HepG2 (cell line): Measurements from ENCODE around the gene SGIP1. TPM values are rescaled to one million over a fixed set of nuclear protein-coding genes. Genes with fewer than 3 reads are reported as not detected.
"Not testable (repeated sequence)": the region's sequence is repeated elsewhere in the genome, so short reads cannot be mapped to it uniquely, and the experiment has no call there.

Source experiments
- ATAC-seq: fragments of 200-7000 bp; cut with Tn5 transposase; 3 replicates; pipeline ENCODE4 v1.9.1; 2020; ENCODE audit warnings: mild to moderate bottlenecking, moderate library complexity
- BruUV-seq: library from RNA; stranded (reverse); fragments of 400-500 nt; replicated peaks from 2 replicates; lab custom pipeline; 2021; lab: Mats Ljungman, UMichigan
- CTCF ChIA-PET: fragments of 300-600 bp; formaldehyde crosslinking; extraction: SDS; loops from one replicate; lab custom pipeline; 2021; ENCODE audit warnings: low total read pairs, inconsistent platforms, low intra/inter-chr PET ratio; lab: Yijun Ruan, JAX
- POLR2A ChIA-PET: fragments of 350-600 bp; sonication (Branson Sonifier 250); formaldehyde crosslinking; loops from one replicate; lab custom pipeline; 2020; ENCODE audit warnings: antibody characterized with exemption, inconsistent platforms; lab: Yijun Ruan, JAX
- DNase-seq: peaks from one replicate; pipeline ENCODE4 v3.0.0-alpha.2; 2015; ENCODE audit warnings: low spot score
- FAIRE-seq: peaks from 3 replicates; lab custom pipeline; 2011; peaks lifted over from hg19 to GRCh38; lab: Jason Lieb, UNC
- H2AFZ ChIP-seq: one replicate; pipeline ENCODE4 v1.6.1; 2011; ENCODE audit warnings: low read length, inconsistent platforms
- H3K27ac ChIP-seq: fragments of 300-600 bp; 3 replicates; pipeline ENCODE4 v1.8.0; 2011; ENCODE audit warnings: mixed run types, mild to moderate bottlenecking, mixed read lengths, low read length, inconsistent platforms; ENCODE audit not compliant: insufficient read depth; ENCODE audit errors: extremely low read length
- H3K27me3 ChIP-seq, 2 experiments: fragments of 200-600 bp in 1 of 2; 2 replicates in 1 of 2; 3 replicates in 1 of 2; pipeline versions ENCODE4 v1.6.0 to v1.8.0; 2011; ENCODE audit warnings: low read length in 2 of 2, mild to moderate bottlenecking in 2 of 2, moderate library complexity in 2 of 2, inconsistent platforms in 1 of 2; ENCODE audit not compliant: insufficient read depth in 2 of 2, control insufficient read depth in 1 of 2
- H3K36me3 ChIP-seq, 2 experiments: fragments of 200-600 bp in 1 of 2; replicated peaks in 1 of 2; 2 replicates in 1 of 2; 3 replicates in 1 of 2; pipeline versions ENCODE4 v1.5.1 to v1.8.0; 2011; ENCODE audit warnings: low read length in 2 of 2, inconsistent platforms in 1 of 2; ENCODE audit not compliant: insufficient read depth in 2 of 2, control insufficient read depth in 1 of 2
- H3K4me1 ChIP-seq: 2 replicates; pipeline ENCODE4 v1.5.1; 2012; ENCODE audit warnings: low read length, inconsistent platforms; ENCODE audit not compliant: insufficient read depth
- H3K4me2 ChIP-seq: 2 replicates; pipeline ENCODE4 v1.6.0; 2011; ENCODE audit warnings: low read depth, low read length, inconsistent platforms
- H3K4me3 ChIP-seq, 3 experiments: fragments of 200-600 bp in 1 of 3; sonication (generic), shearing (Covaris generic) in 1 of 3; replicated peaks in 1 of 3; 2 replicates each; pipeline ENCODE4 v1.5.1; 2011 to 2016; ENCODE audit warnings: low read length in 3 of 3, inconsistent platforms in 2 of 3, low read depth in 2 of 3, mild to moderate bottlenecking in 2 of 3, control low read depth in 1 of 3, mixed read lengths in 1 of 3; ENCODE audit not compliant: insufficient read depth in 1 of 3
- H3K79me2 ChIP-seq: one replicate; pipeline ENCODE4 v1.6.1; 2011; ENCODE audit warnings: low read length, inconsistent platforms; ENCODE audit not compliant: insufficient read depth
- H3K9ac ChIP-seq: 2 replicates; pipeline ENCODE4 v1.6.0; 2011; ENCODE audit warnings: mild to moderate bottlenecking, low read depth, low read length, inconsistent platforms; ENCODE audit not compliant: insufficient read depth
- H3K9me3 ChIP-seq: 2 replicates; pipeline ENCODE4 v1.5.1; 2012; ENCODE audit warnings: mild to moderate bottlenecking, low read length
- H4K20me1 ChIP-seq: 2 replicates; pipeline ENCODE4 v1.6.0; 2011; ENCODE audit warnings: inconsistent platforms, mild to moderate bottlenecking, low read length, moderate library complexity; ENCODE audit not compliant: insufficient read depth
- CBX2 ChIP-seq, 2 experiments: fragments of 200-600 bp in 1 of 2; sonication (generic); formaldehyde crosslinking in 1 of 2; IDR thresholded peaks; 2 replicates each; pipeline versions ENCODE4 v1.7.0 to v1.8.1; 2018 to 2022; ENCODE audit warnings: low read depth in 2 of 2, low read length in 1 of 2, mild to moderate bottlenecking in 1 of 2, missing genetic modification reagents in 1 of 2
- PAWR ChIP-seq: sonication (generic); formaldehyde crosslinking; IDR thresholded peaks from 2 replicates; pipeline ENCODE4 v1.4.0; 2020; ENCODE audit warnings: missing genetic modification reagents, mild to moderate bottlenecking, borderline replicate concordance
- TARDBP ChIP-seq: sonication (generic); formaldehyde crosslinking; IDR thresholded peaks from 2 replicates; pipeline ENCODE4 v1.8.0; 2022; ENCODE audit warnings: mild to moderate bottlenecking, missing genetic modification reagents
- ZNF281 ChIP-seq: sonication (generic); formaldehyde crosslinking; IDR thresholded peaks from 2 replicates; pipeline ENCODE4 v1.4.0; 2020; ENCODE audit warnings: missing genetic modification reagents, borderline replicate concordance
- WGBS: methylation state at CpG from one replicate; pipeline ENCODE4 v1.1.6; 2017; ENCODE audit warnings: low lambda C conversion rate; 5-methylcytosine and 5-hydroxymethylcytosine counted together
- in situ Hi-C: cut with HindIII; loops from 2 replicates; pipeline ENCODE4 v1.10.0; 2017; ENCODE audit warnings: low pct_unique_long_range_greater_than_20kb; ENCODE audit not compliant: extremely low pct_ligation_motif_present
- intact Hi-C: fragments of 100-400 bp; cut with micrococcal nuclease; formaldehyde crosslinking; loops from one replicate; pipeline ENCODE4 v1.10.0; 2022; ENCODE audit not compliant: unreplicated experiment
- polyA plus RNA-seq, 8 experiments: library from polyadenylated mRNA; depleted of rRNA in 3 of 8; stranded (reverse) in 7 of 8; unstranded in 1 of 8; fragments of >200 nt; fragmentation: Illumina TruSeq in 4 of 8; extraction: Trizol in 4 of 8; gene quantifications; 2 replicates each; pipeline versions ENCODE4 v1.2.1 to v1.2.3, GENCODE V29; 2011 to 2016; ENCODE audit warnings: low read depth in 4 of 8, missing spikeins in 1 of 8, mixed read lengths in 1 of 8; ENCODE audit not compliant: insufficient read depth in 1 of 8
- total RNA-seq, 5 experiments: library from RNA; depleted of rRNA; stranded (reverse); fragments of >200 nt; fragmentation: Illumina TruSeq; extraction: Trizol; gene quantifications; 2 replicates each; pipeline ENCODE4 v1.2.3, GENCODE V29; 2016; ENCODE audit warnings: low read depth in 1 of 5

SGIP1 gene
- total and polyA plus RNA-seq, 2 of the 13 experiments (the other 11 are each of a cell fraction or from before 2014, with no cell fraction given): not detected

- TF ChIP-seq ZNF281 (no peak), PAWR (no peak), CBX2 (IDR thresholded peaks at IDR 0.05; ENCODE audit: low read depth, low read length) (no peak), CBX2 (CRISPR knock-in tag; IDR thresholded peaks at IDR 0.05; ENCODE audit: low read depth) (no peak), TARDBP (CRISPR knock-in tag) (no peak)
- TF ChIP-seq, all 625 proteins: peak for 0
Observed at GRCh38 chr1:66779475-66780078, 245.6 kb downstream of the SGIP1 start (continued).

GRCh38 chr1:66785800-66786199, 251.8 kb downstream of the SGIP1 start:
- not testable (repeated sequence) for H3K79me2 ChIP-seq

More at GRCh38 chr1:66785800-66786199, 251.8 kb downstream of the SGIP1 start:
- BruUV-seq, CTCF ChIA-PET, H3K4me1 ChIP-seq, in situ Hi-C loops, H3K36me3 ChIP-seq, H3K27ac ChIP-seq, DNase-seq, POLR2A ChIA-PET, H4K20me1 ChIP-seq, intact Hi-C loops, H3K4me2 ChIP-seq, H3K27me3 ChIP-seq, FAIRE-seq, ATAC-seq, H2AFZ ChIP-seq, H3K9ac ChIP-seq, H3K4me3 ChIP-seq, H3K9me3 ChIP-seq: not testable (repeated sequence)
- 2% methylated on average over 2 of the region's 2 CpGs for WGBS
